HG03432 (cell line): ENCODE results near the gene DSTN.
"Not testable (repeated sequence)": the region's sequence is repeated elsewhere in the genome, so short reads cannot be mapped to it uniquely, and the experiment has no call there.

ENCODE experiments used
- ATAC-seq: cut with Tn5 transposase; IDR thresholded peaks from one replicate; pipeline ENCODE4 v1.9.1; 2021; ENCODE audit warnings: mild to moderate bottlenecking, moderate library complexity; ENCODE audit not compliant: unreplicated experiment

DSTN gene

DNA sequence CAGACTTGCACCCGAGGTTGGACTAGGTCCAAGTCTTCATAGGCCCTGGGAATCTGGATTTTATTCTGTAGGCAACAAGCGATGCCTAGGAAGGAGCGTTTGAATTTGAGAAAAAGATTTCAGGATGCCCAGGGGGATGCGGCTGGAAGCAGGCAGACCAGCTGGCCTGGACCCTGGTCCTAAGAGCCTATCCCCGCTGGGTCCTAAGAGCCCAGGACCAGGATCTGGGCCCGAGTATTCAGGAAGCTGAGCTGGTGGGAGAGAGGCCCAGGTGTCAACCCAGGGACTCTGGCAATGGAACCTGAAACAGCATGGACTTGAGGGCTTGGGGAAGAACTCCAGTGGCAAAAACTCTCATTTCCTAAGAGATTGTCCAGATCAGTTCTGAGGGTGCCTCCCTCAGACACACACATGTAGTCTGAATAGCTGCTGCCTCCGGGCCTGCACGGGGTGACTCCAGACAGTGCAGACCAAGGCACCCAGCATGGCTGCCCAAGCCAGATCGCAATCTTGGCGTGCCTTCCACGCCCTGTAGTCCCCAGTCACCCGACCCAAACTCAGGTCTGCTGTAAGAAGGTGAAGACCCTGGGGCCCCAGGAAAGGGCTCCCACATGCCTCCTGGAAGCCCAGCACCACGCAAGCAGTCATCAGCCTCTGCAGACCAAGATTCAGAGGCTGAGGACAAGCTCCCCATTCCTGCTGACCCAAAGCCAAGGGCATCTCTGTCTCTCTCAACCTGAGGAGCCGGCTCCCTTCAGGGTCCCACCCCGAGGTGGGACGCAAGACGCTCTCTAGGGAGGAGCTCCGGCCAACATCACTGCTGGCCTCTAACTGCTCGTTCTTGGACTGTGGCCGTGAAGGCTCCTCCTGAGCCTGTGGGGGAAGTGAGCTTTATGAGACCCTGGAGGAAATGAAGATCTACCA, 77.8 kb downstream of the DSTN start:
- no peak for ATAC-seq

DNA sequence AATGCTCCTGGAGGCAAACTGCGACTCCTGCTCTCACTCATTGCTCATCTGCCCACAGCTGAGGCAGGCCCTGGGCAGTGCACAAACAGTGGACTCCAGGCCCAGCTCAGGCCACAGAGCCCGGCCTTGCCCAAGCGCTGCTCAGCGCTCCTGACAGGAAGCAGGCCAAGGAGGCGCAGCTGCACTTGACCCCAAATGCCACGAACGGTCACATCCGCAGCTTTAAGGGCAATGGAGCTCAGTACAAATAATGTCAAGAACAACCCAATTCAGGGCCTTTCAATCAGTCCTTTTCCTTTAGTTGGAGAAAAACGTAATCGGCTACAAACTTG, 78.4 kb downstream of the DSTN start:
- ATAC-seq, result no peak

GRCh38 chr20:17648791-17649730, 79.2 kb downstream of the DSTN start:
- ATAC-seq, result peak; percentile 55

GRCh38 chr20:17650301-17651128, 80.6 kb downstream of the DSTN start:
- no peak for ATAC-seq

- no peak for ATAC-seq
These were observed 81.4 kb downstream of the DSTN start for GRCh38 chr20:17651129-17651759.

DNA sequence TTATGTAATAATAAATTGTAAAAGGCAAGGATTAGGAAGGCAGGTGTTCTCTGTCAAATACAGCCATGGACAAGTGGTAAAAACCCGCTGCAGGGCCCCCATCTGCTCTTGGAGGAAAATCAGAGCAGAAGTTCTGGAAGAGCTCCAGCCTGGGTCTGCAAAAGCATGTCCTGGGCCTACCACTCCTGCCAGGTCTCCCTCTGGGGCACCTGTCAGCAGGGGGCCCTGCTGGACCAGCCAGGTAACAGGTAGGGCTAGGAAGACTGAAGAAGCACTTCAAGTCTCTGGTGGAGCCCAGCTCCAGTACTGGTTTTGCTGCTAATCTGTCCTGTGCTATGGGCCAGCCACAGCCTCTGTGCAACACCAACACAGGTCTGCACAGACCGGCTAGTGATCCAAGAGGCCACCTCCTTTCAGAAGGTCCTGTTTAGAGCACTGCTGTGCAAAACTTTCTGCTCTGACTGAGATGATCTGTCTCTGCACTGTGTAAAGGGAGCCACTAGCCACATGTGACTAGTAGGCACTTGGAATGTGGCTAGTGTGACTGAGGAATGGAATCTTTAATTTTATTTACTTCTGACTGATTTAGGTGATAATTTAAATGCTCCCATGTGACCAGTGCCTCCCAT, 82.0 kb downstream of the DSTN start:
- ATAC-seq, result no peak

GRCh38 chr20:17652411-17652810, 82.5 kb downstream of the DSTN start:
- ATAC-seq, result no peak

DNA sequence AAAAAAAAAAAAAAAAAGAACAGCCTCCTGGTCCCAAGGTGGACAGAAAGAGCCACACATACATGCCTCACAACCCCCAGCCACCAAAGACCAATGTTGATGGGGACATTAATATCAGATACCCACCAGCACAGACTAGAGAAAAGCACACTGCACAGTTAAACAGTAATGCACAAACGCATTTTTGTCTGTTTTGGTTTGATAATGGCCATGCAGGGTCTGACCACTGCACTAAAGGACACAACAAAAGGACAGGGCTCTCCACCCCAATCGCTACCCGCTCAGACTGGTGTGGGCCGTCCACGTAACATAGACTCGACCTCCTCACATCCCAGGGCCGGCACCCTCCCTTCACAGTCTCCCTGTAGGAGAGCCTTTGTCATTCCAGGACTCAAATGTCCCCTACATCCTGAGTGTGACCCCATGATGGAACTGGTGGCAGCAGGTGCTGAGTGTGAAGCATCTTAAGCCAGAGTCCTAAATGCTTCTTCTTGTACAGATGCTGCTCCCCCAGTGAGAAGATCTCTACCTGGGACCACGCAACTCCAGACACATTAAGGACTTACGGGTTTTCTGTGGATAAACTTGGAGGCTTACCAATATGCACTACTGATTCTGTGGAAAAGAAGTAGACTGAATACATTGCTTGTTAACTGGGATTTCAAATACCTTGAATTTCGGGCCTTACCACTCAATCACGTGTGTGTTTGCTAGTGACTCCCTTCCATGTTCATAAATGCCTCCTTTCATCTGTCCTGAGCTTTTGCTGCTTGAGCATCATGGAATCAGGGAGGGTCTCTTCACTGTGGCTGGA, 84.2 kb downstream of the DSTN start:
- no peak for ATAC-seq

DNA sequence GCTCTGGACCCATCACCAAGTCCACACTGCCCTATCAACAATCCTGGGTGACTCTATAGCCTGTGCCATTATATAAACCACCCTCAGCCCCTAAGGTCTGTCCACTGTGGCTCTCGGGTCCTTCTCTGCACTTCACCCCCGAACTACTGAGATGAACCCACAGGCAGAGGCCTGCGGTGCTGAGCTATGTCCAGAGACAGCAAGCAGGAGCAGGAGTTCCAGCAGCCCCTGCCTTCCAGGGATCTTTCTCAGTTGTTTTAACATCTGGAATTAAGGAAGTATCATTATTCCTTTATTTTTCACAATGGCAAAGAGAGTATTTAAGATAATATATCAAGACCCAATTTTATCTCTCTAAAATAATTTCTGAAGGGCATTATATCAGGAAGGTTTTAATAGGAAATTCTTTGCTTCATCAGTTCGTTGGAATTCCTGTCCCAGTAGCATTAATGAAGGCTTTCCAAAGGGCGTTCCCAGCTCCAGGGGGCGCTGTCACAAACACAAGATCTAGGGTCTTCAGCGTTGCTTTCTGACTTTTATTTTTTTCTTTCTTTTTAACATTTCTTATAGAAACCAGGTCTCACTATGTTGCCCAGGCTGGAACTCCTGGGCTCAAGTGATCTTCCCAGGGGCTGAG, 84.9 kb downstream of the DSTN start:
- no peak for ATAC-seq

DNA sequence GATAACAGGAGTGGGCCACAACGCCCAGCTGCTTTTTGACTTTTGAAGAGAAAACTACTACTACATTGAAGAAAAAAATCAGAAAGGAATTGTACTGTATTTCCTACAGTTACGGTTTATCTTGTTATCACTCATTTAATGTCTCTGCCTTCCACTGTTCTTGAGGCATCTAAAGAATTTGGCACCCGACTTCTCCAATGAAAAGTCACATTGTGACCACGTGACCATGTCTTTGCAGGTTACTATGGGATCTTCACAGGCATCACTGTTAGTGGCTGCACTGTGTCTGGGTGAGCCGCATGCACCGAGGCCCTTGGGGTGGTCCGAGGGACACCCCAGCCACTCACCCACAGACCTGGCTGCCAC, 85.4 kb downstream of the DSTN start:
- ATAC-seq, result no peak

DNA sequence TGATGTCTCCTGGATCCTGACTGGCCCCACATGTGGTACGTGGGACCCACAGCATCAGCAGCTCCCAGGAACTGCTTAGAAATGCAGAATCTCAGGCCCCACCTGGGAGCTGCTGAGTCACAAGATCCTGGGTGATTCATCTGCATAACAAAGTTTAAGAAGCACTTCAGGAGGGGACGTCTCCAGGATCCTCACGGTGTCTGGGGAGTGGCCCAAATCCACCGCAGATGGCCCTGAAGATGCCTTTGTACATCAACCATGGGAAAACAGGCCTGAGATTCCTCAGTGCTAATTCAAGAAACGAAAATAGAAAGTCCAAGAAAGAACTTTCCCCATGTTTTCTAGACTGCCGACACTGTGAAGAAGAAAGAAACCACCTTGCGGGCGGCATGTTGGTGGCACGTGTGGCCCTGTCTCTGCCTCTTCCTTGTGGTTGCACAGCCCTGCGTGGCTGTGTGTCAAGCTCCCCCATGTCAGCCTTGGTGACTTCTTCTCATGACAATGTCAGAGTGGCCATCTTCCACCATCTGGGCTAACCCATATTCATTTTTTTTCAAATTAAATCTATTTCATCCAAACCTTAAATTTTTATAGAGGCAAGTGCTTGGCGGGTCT, 86.1 kb downstream of the DSTN start:
- no peak for ATAC-seq

- no peak for ATAC-seq
These were observed 87.4 kb downstream of the DSTN start for GRCh38 chr20:17657079-17657825.

- no peak for ATAC-seq
These were observed 88.2 kb downstream of the DSTN start for GRCh38 chr20:17657898-17658647.

DNA sequence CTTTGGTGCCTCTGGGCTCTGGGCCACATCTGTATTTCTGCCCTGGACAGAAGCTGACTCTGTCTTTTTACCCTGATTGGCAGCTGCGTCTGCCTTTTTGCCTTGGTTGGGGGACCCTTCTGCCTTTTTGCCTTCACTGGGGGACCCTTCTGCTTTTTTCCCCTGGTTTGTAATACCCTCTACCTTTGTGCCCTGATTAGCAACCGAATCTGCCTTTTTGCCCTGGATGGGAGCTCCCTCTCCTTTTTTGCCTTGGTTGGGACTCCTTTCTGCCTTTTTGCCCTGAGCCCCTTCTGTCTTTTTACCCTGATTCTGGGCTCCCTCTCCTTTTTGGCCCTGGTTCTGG, 88.7 kb downstream of the DSTN start:
- no peak for ATAC-seq

DNA sequence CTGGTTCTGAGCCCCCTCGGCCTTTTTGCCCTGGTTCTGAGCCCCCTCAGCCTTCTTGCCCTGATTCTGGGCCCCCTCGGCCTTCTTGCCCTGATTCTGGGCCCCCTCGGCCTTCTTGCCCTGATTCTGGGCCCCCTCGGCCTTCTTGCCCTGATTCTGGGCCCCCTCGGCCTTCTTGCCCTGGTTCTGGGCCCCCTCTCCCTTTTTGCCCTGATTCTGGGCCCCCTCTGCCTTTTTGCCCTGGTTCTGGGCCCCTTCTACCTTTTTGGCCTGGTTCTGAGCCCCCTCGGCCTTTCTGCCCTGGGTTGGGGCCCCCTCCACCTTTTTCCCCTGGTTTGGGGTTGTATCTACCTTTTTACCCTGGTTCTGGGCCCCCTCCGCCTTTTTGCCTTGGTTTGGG, 89.5 kb downstream of the DSTN start:
- ATAC-seq, result not testable (repeated sequence)
